ENCODE measurements around the gene KIAA1671.

- TF ChIP-seq CTCF (IDR thresholded peaks at IDR 0.05 in 4 of 5, conservative IDR thresholded peaks at IDR 0.05 in 1 of 5), result no peak
- no peak for TF ChIP-seq POLR2A (IDR thresholded peaks at IDR 0.05)
These were observed 173.3 kb downstream of the KIAA1671 start for GRCh38 chr22:25125693-25126357.
